GM19452 (cell line): ENCODE results near the gene LCE3D.
"Not testable (repeated sequence)": the region's sequence is repeated elsewhere in the genome, so short reads cannot be mapped to it uniquely, and the experiment has no call there.

Source experiments
- ATAC-seq: cut with Tn5 transposase; IDR thresholded peaks from one replicate; pipeline ENCODE4 v1.9.1; 2021; ENCODE audit not compliant: unreplicated experiment

LCE3D gene

GRCh38 chr1:152580433-152580832 lies at the start of gene LCE3D:
Gene LCE3D, minus strand, starts transcription at chr1:152580516. Its CDS starts 580 bp downstream, at chr1:152579936.
- no peak for ATAC-seq

GRCh38 chr1:152626744-152627143 lies 46.4 kb upstream of the LCE3D start:
- no peak for ATAC-seq

- no peak for ATAC-seq
Observed at GRCh38 chr1:152623203-152623844, 43.0 kb upstream of the LCE3D start.

GRCh38 chr1:152622803-152623202 lies 42.5 kb upstream of the LCE3D start, which contains the start of gene LCE3A:
Gene LCE3A, minus strand, starts transcription at chr1:152623103. Its CDS starts 0 bp downstream, at chr1:152623103.
- no peak for ATAC-seq

- ATAC-seq, result no peak
Observed at GRCh38 chr1:152621993-152622392, 41.7 kb upstream of the LCE3D start.

GRCh38 chr1:152613511-152613910 lies 33.2 kb upstream of the LCE3D start, which contains the start of gene LCE3B:
Gene LCE3B, plus strand, starts transcription at chr1:152613811. Its CDS starts 0 bp downstream, at chr1:152613811.
- no peak for ATAC-seq

- no peak for ATAC-seq
Observed at GRCh38 chr1:152599934-152600333, 19.6 kb upstream of the LCE3D start, which contains the start of gene LCE3C. Gene LCE3C, plus strand, starts transcription at chr1:152600234. Its CDS starts 498 bp downstream, at chr1:152600732.

GRCh38 chr1:152596986-152597385 lies 16.7 kb upstream of the LCE3D start:
- ATAC-seq, result no peak

GRCh38 chr1:152585586-152585985 lies 5.3 kb upstream of the LCE3D start:
- no peak for ATAC-seq

- ATAC-seq, result no peak
Observed at GRCh38 chr1:152582647-152583046, 2.3 kb upstream of the LCE3D start.

GRCh38 chr1:152579526-152579925 lies 790 bp downstream of the LCE3D start:
- not testable (repeated sequence) for ATAC-seq

- no peak for ATAC-seq
Observed at GRCh38 chr1:152577168-152577567, 3.1 kb downstream of the LCE3D start.

- no peak for ATAC-seq
Observed at GRCh38 chr1:152566681-152567080, 13.6 kb downstream of the LCE3D start, which contains the start of gene LCE3E. Gene LCE3E, minus strand, starts transcription at chr1:152566780. Its CDS starts 572 bp downstream, at chr1:152566208.

- ATAC-seq, result no peak
Observed at GRCh38 chr1:152565535-152566215, 14.6 kb downstream of the LCE3D start.

- ATAC-seq, result no peak
Observed at GRCh38 chr1:152565115-152565514, 15.2 kb downstream of the LCE3D start.

GRCh38 chr1:152548358-152548757 lies 32.0 kb downstream of the LCE3D start:
- ATAC-seq, result not testable (repeated sequence)

- no peak for ATAC-seq
Observed at GRCh38 chr1:152546704-152547103, 33.6 kb downstream of the LCE3D start.

GRCh38 chr1:152543820-152544219 lies 36.5 kb downstream of the LCE3D start:
- no peak for ATAC-seq

GRCh38 chr1:152539901-152540300 lies 40.4 kb downstream of the LCE3D start:
- no peak for ATAC-seq

GRCh38 chr1:152537496-152537895 lies 42.8 kb downstream of the LCE3D start:
- no peak for ATAC-seq

GRCh38 chr1:152535774-152536173 lies 44.5 kb downstream of the LCE3D start:
- no peak for ATAC-seq

- no peak for ATAC-seq
Observed at GRCh38 chr1:152533327-152533938, 46.9 kb downstream of the LCE3D start.
